Activated CD4-positive, alpha-beta T cell treated with anti-CD3 and anti-CD28 coated beads for 1 hour (primary cell): ENCODE data around the gene GPN2.
A peak's percentile ranks its signal among the peaks of the same experiment; 100 is the strongest.
"Not testable (repeated sequence)": the region's sequence is repeated elsewhere in the genome, so short reads cannot be mapped to it uniquely, and the experiment has no call there.

Source experiments
- DNase-seq: peaks from one replicate; pipeline ENCODE4 v3.0.0-alpha.2; 2020

GPN2 gene

DNA sequence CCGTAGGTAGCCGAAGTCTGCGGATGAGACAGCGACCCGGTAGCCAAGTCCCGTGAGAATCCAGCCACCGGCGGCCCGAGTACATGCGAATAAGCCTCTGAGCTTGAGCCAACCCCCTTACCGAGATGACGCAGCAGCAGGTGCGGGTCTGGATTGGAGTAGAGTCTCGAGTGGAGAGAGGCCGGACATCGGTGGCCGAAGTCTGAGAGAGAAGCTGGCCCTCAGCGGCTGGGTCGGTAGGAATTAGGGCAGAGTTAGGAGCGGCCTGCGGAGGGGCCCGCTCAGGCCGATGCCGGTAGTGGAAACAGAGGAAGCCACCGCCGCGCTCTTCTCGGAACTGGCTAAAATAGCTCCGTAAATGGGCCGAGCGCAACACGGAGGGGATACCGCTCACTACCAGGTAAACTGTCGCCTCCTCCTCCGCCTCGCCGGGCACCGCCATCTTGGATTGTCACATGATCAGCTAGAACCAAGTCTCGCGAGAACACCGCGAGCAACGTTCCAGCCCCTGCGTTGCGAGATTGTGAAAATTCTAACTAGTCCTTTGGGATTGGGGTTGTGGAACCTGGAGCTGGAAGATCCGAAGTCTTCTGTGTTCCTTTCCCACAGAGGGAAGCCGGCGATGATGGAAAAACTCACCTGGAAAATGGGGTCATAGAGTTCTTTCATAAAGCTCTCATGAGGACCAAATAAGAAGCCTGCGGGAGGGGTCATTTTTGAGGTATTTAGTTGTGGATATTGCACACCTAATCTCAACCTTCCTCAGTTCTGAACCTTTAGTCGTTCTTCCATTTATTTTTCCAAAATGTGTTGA is 10.1 kb upstream of the GPN2 start, which contains the start of gene GPATCH3:
Gene GPATCH3 (minus strand): TSS at position 467 of the 814 bp plus-strand sequence. CDS start 25 bp downstream, at position 442.
- DNase-seq, result peak; percentile 78

DNA sequence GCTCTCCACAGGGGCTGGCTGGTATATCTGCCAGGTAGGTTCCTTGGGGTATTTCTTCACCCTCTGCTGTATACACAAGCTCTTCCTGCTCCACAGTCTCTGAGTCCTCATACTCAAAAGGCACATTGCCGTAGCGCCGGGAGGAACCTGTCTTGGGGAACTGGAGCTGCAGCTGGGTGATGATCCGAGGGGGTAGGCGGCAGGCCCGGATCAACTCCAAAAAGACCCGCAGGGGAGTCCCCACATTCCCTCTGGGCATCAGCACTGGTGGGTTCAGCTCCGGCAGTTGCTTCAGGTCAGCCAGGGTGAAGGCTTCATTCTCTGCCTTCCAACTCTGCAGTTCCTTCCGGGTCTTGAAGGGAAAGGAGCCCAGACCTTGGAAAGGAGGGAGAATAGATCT is 7.3 kb upstream of the GPN2 start:
- no peak for DNase-seq

- no peak for DNase-seq
Observed at GRCh38 chr1:26894263-26894662, 4.2 kb upstream of the GPN2 start.

DNA sequence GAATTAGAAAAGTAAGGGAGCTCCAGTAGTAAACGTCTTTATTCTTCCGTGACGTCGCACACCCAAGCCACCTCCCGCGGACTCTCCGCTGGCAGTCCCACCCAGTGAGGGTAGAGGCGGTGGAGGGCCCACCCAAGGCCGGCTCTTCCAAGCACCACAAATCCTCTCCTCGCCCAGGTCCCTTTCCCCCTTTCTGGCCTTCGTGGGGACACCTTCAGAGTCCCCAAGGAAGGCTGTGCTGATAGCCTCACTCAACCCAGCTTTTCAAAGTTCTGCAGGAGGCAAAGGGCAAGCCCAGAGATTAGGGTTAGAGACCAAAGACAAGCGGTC is 349 bp upstream of the GPN2 start:
- no peak for DNase-seq

GRCh38 chr1:26888231-26888630 is 1.9 kb downstream of the GPN2 start:
- no peak for DNase-seq

DNA sequence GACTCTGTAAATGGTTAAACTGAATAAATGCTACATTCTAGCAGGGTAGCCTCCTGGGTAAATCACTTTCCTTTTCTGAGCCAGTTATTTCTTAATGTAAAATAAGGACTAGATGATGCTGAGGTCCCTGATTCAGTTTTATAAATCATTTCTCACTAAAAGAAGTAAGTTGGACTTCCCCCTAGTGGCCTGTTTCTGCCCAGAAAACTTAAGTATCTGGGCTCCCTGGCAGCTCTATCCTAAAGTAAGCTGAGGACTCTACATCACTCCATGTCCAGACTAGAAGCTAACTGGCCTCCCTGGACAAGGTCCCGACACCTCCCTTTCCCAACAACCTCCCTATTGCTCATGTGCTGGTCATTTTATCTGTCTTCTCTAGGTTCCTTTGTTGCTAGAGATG is 3.0 kb downstream of the GPN2 start:
- DNase-seq, result no peak

DNA sequence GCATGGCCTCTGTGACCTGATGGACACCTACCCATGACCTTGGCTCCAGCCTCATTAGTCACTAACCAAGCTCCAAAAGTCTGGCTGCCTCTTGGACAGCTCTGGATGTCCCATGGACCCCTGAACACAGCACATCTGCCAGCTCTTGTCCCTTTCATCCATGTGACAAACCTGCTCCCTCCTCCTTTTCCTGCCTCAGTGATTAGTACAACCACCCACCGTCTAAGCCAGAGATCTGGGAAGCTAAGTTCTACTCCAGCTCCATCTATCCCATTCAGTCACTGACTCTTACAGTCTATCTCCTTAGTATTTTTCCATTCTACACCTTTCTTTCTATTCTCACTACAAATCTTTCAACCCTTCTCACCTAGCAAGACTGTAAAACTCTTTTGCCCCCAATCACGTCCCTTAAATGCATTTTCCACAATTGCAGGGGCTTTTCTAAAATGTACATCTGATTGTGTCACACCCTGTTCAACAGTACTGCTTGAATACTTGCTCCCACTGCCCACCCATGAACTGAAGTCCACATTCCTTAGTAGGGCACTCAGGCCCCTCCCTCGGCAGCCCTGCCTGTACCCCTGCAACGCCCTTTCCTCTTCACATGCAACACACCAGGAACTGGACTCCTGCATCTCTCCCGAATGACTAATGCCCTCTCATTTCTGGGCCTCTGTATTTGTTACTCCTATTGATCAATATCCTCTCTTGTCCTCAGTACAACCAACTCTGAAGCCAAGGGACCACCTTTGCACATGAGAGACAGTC is 7.2 kb downstream of the GPN2 start:
- no peak for DNase-seq

DNA sequence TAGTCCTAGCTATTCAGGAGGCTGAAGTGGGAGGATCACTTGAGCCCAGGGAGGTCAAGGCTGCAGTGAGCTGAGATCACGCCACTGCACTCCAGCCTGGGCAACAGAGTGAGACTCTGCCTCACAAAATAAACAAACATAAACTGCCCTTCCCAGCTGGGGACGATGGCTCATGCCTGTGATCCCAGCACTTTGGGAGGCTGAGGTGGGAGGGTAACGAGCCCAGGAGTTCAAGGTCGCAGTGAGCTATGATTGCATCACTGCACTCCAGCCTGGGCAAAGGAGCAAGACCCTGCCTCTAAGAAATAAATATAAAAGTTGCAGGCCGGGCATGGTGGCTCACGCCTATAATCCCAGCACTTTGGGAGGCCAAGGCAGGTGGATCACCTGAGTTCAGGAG is 8.5 kb downstream of the GPN2 start:
- DNase-seq, result not testable (repeated sequence)

GRCh38 chr1:26879793-26880192 is 10.3 kb downstream of the GPN2 start:
- no peak for DNase-seq

GRCh38 chr1:26877326-26877725 is 12.8 kb downstream of the GPN2 start:
- no peak for DNase-seq

GRCh38 chr1:26874896-26875295 is 15.2 kb downstream of the GPN2 start:
- no peak for DNase-seq

DNA sequence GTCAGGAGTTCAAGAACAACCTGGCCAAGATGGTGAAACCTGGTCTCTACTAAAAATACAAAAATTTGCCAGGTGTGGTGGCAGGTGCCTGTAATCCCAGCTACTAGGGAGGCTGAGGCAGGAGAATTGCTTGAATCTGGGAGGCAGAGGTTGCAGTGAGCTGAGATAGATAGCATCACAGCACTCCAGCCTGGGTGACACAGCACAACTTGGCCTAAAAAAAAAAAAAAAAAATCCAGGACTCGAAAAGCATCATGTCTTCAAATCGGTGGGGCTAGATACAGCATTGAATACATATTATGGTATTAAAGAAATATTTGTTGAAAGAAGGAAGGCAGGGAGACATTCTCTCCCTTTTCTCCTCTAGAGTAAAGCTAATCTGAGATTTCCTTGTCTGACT is 17.0 kb downstream of the GPN2 start:
- DNase-seq, result not testable (repeated sequence)

- peak; percentile 90 for DNase-seq
Observed at GRCh38 chr1:26864610-26865480, 25.2 kb downstream of the GPN2 start.

DNA sequence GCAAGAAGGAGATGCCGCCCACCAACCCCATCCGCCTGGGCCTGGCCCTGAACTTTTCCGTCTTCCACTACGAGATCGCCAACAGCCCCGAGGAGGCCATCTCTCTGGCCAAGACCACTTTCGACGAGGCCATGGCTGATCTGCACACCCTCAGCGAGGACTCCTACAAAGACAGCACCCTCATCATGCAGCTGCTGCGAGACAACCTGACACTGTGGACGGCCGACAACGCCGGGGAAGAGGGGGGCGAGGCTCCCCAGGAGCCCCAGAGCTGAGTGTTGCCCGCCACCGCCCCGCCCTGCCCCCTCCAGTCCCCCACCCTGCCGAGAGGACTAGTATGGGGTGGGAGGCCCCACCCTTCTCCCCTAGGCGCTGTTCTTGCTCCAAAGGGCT is 26.4 kb downstream of the GPN2 start:
- DNase-seq, result no peak

- peak; percentile 21 for DNase-seq
Observed at GRCh38 chr1:26862781-26863684, 27.1 kb downstream of the GPN2 start, which contains the start of gene SFN. SFN (plus strand) TSS chr1:26863149; CDS start chr1:26863213, 64 bp downstream.

DNA sequence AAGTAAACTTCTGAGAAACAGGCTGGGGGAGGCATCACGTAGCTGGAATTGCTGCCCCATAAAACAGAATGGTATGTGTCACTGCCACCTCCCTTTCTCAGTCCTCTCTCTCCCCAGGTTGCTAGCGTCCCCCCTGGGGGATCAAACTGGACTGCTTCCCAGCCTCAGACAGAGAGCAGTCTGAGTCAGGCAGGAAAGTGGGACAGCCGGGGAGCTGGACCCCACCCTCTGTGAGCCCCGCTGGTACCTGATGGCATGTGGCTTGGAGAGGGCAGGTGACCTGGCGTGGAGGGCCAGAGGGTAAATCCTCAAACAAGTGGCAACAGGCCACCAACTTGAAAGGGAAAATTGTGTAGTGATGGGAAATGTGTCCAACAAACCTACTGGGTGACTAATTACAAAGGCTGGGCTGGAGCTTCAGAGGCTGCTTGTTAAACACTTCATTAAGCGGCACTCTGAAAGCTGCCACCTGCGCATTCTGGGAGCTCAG is 28.1 kb downstream of the GPN2 start:
- no peak for DNase-seq

- DNase-seq, result no peak
Observed at GRCh38 chr1:26861286-26861701, 28.8 kb downstream of the GPN2 start.

DNA sequence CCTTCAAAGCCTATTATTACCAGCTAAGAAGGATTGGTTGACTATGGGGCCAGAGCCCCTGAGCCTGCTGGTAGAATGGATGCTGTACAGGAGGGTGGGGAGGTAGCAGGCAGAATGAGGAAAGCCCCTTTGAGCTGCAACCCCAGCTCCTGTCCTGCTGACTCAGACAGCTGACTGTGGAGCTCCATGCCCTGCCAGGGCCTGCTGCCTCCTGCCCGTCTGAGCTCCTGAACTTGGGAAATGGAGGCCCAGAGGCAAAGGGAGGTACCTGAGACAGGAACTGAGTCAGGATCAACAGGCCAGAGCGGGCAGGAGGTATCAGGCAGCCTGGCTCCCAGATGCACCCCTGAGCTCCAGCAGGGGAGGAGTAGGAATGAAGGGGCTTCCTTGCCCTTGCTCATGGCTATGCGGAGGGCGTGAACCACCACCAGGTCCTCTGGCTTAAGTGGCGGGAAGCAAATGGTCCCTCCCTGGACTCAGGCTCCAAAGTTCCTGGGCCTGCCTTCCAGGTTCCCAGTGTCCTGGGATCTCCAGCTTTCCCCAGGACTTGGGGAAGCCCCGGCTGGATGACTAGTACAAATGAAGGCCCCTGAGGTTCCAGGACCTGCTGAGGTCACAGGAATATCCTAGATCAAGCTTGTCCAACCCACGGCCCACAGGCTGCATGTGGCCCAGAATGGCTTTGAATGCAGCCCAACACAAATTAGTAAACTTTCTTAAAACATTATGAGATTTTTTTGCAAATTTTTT is 31.0 kb downstream of the GPN2 start:
- no peak for DNase-seq

DNA sequence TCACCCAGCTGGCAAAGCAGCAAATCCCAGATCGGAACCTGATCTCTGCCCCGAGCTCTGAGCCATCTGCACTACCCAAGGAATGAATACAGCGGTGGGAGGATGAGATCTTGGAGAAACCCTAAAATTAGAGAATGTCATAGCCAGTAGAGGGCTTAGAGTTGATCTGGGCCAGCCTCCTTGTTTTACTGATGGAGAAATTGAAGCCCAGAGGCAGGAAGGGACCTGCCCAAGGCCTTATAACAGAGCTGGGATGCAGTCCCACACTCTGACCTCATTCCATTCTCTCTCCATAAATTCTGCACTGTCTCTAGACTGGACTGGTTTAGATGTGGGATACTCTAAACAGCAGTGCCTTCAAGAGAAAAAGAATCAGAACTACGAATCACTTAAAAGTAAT is 31.9 kb downstream of the GPN2 start:
- DNase-seq, result no peak

DNA sequence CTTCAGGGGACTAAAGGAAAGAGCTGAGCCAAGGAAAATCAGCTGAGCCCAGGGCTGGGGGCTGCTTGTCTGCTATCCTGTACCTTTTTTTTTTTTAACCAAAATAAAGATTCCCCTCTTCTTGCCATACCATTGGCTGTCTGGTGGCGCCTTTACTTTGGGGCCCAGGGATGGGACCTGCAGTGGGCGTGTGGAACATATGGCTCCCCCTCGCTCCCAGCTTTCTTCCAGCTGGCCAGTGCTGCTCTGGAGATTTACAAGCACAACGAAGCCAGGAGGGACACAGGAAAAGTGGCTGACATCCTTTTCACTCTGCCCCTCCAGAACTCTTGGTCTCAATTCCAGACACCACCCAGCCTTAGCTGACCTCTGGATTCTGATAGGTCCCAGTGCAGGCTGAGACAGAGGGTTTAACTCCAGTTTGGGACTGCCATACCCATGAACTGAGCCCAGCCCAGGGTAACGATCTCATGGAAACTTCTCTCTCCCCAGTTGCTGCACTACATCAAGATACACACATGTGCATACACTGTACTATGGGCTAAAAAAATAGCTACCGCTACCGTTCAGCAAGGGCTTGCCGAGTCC is 32.5 kb downstream of the GPN2 start:
- no peak for DNase-seq
